Measurements from ENCODE around the gene MOB3B.
"Not testable (repeated sequence)": the region's sequence is repeated elsewhere in the genome, so short reads cannot be mapped to it uniquely, and the experiment has no call there.

The MOB3B gene

GRCh38 chr9:27472195-27472594 lies 57.4 kb downstream of the MOB3B start:
- Histone ChIP-seq H3K9ac (ENCODE audit: low read length) (no peak overlapping the region), H3K4me1 (ENCODE audit: control insufficient read depth, low read depth, low read length) (peaks cover 18% of the 10 kb centered on the region), H3K36me3 (ENCODE audit: control insufficient read depth, low read depth, low read length) (no peaks in the 10 kb centered on the region), H3K9me3 (ENCODE audit: control insufficient read depth, low read depth, low read length) (no peaks in the 10 kb centered on the region), H3K4me3 (ENCODE audit: low read length) (no peak overlapping the region), H3K27ac (ENCODE audit: low read length) (no peak overlapping the region), H3K27me3 (ENCODE audit: control insufficient read depth, insufficient read depth, low read length) (no peaks in the 10 kb centered on the region)

- Histone ChIP-seq H3K27ac (ENCODE audit: low read length) (no peak overlapping the region), H3K4me1 (ENCODE audit: control insufficient read depth, low read depth, low read length) (peaks cover 18% of the 10 kb centered on the region), H3K9ac (ENCODE audit: low read length) (no peak overlapping the region), H3K9me3 (ENCODE audit: control insufficient read depth, low read depth, low read length) (no peaks in the 10 kb centered on the region), H3K4me3 (ENCODE audit: low read length) (no peak overlapping the region), H3K27me3 (ENCODE audit: control insufficient read depth, insufficient read depth, low read length) (no peaks in the 10 kb centered on the region), H3K36me3 (ENCODE audit: control insufficient read depth, low read depth, low read length) (no peaks in the 10 kb centered on the region)
Observed at GRCh38 chr9:27471789-27472188, 57.8 kb downstream of the MOB3B start.

- H3K4me1 ChIP-seq (ENCODE audit: control insufficient read depth, low read depth, low read length): peaks cover 18% of the 10 kb centered on the region
- H3K9me3 ChIP-seq (ENCODE audit: control insufficient read depth, low read depth, low read length): no peaks in the 10 kb centered on the region
- no peaks in the 10 kb centered on the region for H3K36me3 ChIP-seq (ENCODE audit: control insufficient read depth, low read depth, low read length)
- no peaks in the 10 kb centered on the region for H3K27me3 ChIP-seq (ENCODE audit: control insufficient read depth, insufficient read depth, low read length)
- no peak overlapping the region for H3K9ac ChIP-seq (ENCODE audit: low read length)
- H3K4me3 ChIP-seq (ENCODE audit: low read length): no peak overlapping the region
- H3K27ac ChIP-seq (ENCODE audit: low read length): no peak overlapping the region
Observed at GRCh38 chr9:27471366-27471765, 58.2 kb downstream of the MOB3B start.

- Histone ChIP-seq H3K27me3 (ENCODE audit: control insufficient read depth, insufficient read depth, low read length) (no peaks in the 10 kb centered on the region), H3K27ac (ENCODE audit: low read length) (no peak overlapping the region), H3K9ac (ENCODE audit: low read length) (no peak overlapping the region), H3K36me3 (ENCODE audit: control insufficient read depth, low read depth, low read length) (no peaks in the 10 kb centered on the region), H3K4me3 (ENCODE audit: low read length) (no peak overlapping the region), H3K4me1 (ENCODE audit: control insufficient read depth, low read depth, low read length) (peaks cover 18% of the 10 kb centered on the region), H3K9me3 (ENCODE audit: control insufficient read depth, low read depth, low read length) (no peaks in the 10 kb centered on the region)
Observed at GRCh38 chr9:27470291-27470856, 59.2 kb downstream of the MOB3B start.

- no peaks in the 10 kb centered on the region for H3K36me3 ChIP-seq (ENCODE audit: control insufficient read depth, low read depth, low read length)
- no peaks in the 10 kb centered on the region for H3K9me3 ChIP-seq (ENCODE audit: control insufficient read depth, low read depth, low read length)
- H3K4me1 ChIP-seq (ENCODE audit: control insufficient read depth, low read depth, low read length): peaks cover 18% of the 10 kb centered on the region
- H3K4me3 ChIP-seq (ENCODE audit: low read length): no peak overlapping the region
- no peak overlapping the region for H3K9ac ChIP-seq (ENCODE audit: low read length)
- no peaks in the 10 kb centered on the region for H3K27me3 ChIP-seq (ENCODE audit: control insufficient read depth, insufficient read depth, low read length)
- no peak overlapping the region for H3K27ac ChIP-seq (ENCODE audit: low read length)
Observed at GRCh38 chr9:27469550-27469949, 60.1 kb downstream of the MOB3B start.

- Histone ChIP-seq H3K4me1 (ENCODE audit: control insufficient read depth, low read depth, low read length) (peaks cover 18% of the 10 kb centered on the region), H3K9ac (ENCODE audit: low read length) (no peak overlapping the region), H3K36me3 (ENCODE audit: control insufficient read depth, low read depth, low read length) (no peaks in the 10 kb centered on the region), H3K9me3 (ENCODE audit: control insufficient read depth, low read depth, low read length) (no peaks in the 10 kb centered on the region), H3K27ac (ENCODE audit: low read length) (no peak overlapping the region), H3K27me3 (ENCODE audit: control insufficient read depth, insufficient read depth, low read length) (no peaks in the 10 kb centered on the region), H3K4me3 (ENCODE audit: low read length) (no peak overlapping the region)
Observed at GRCh38 chr9:27468462-27469110, 61.0 kb downstream of the MOB3B start.

- Histone ChIP-seq H3K27me3 (ENCODE audit: control insufficient read depth, insufficient read depth, low read length) (no peaks in the 10 kb centered on the region), H3K36me3 (ENCODE audit: control insufficient read depth, low read depth, low read length) (no peaks in the 10 kb centered on the region), H3K9ac (ENCODE audit: low read length) (no peak overlapping the region), H3K4me1 (ENCODE audit: control insufficient read depth, low read depth, low read length) (peaks cover 15% of the 10 kb centered on the region), H3K4me3 (ENCODE audit: low read length) (no peak overlapping the region), H3K27ac (ENCODE audit: low read length) (no peak overlapping the region), H3K9me3 (ENCODE audit: control insufficient read depth, low read depth, low read length) (no peaks in the 10 kb centered on the region)
Observed at GRCh38 chr9:27468000-27468399, 61.6 kb downstream of the MOB3B start.

GRCh38 chr9:27467486-27467885 lies 62.1 kb downstream of the MOB3B start:
- H3K27ac ChIP-seq (ENCODE audit: low read length): no peak overlapping the region
- no peaks in the 10 kb centered on the region for H3K36me3 ChIP-seq (ENCODE audit: control insufficient read depth, low read depth, low read length)
- no peak overlapping the region for H3K4me3 ChIP-seq (ENCODE audit: low read length)
- H3K27me3 ChIP-seq (ENCODE audit: control insufficient read depth, insufficient read depth, low read length): no peaks in the 10 kb centered on the region
- H3K9me3 ChIP-seq (ENCODE audit: control insufficient read depth, low read depth, low read length): no peaks in the 10 kb centered on the region
- H3K4me1 ChIP-seq (ENCODE audit: control insufficient read depth, low read depth, low read length): peaks cover 12% of the 10 kb centered on the region
- no peak overlapping the region for H3K9ac ChIP-seq (ENCODE audit: low read length)

- not testable (repeated sequence) for H3K27me3 ChIP-seq (ENCODE audit: control insufficient read depth, insufficient read depth, low read length); H3K27ac ChIP-seq (ENCODE audit: low read length); H3K9ac ChIP-seq (ENCODE audit: low read length); H3K36me3 ChIP-seq (ENCODE audit: control insufficient read depth, low read depth, low read length); H3K4me3 ChIP-seq (ENCODE audit: low read length); H3K9me3 ChIP-seq (ENCODE audit: control insufficient read depth, low read depth, low read length)
- H3K4me1 ChIP-seq (ENCODE audit: control insufficient read depth, low read depth, low read length): peaks cover 12% of the 10 kb centered on the region
Observed at GRCh38 chr9:27466516-27466915, 63.1 kb downstream of the MOB3B start.

GRCh38 chr9:27464950-27465349 lies 64.7 kb downstream of the MOB3B start:
- H3K36me3 ChIP-seq (ENCODE audit: control insufficient read depth, low read depth, low read length); H3K27ac ChIP-seq (ENCODE audit: low read length); H3K27me3 ChIP-seq (ENCODE audit: control insufficient read depth, insufficient read depth, low read length); H3K9ac ChIP-seq (ENCODE audit: low read length); H3K4me1 ChIP-seq (ENCODE audit: control insufficient read depth, low read depth, low read length); H3K4me3 ChIP-seq (ENCODE audit: low read length); H3K9me3 ChIP-seq (ENCODE audit: control insufficient read depth, low read depth, low read length): not testable (repeated sequence)

GRCh38 chr9:27462846-27463245 lies 66.8 kb downstream of the MOB3B start:
- Histone ChIP-seq H3K27me3 (ENCODE audit: control insufficient read depth, insufficient read depth, low read length) (no peaks in the 10 kb centered on the region), H3K36me3 (ENCODE audit: control insufficient read depth, low read depth, low read length) (no peaks in the 10 kb centered on the region), H3K4me1 (ENCODE audit: control insufficient read depth, low read depth, low read length) (peaks cover 5% of the 10 kb centered on the region), H3K27ac (ENCODE audit: low read length) (no peak overlapping the region), H3K4me3 (ENCODE audit: low read length) (no peak overlapping the region), H3K9me3 (ENCODE audit: control insufficient read depth, low read depth, low read length) (no peaks in the 10 kb centered on the region), H3K9ac (ENCODE audit: low read length) (no peak overlapping the region)

- Histone ChIP-seq H3K9ac (ENCODE audit: low read length) (no peak overlapping the region), H3K27me3 (ENCODE audit: control insufficient read depth, insufficient read depth, low read length) (no peaks in the 10 kb centered on the region), H3K4me3 (ENCODE audit: low read length) (no peak overlapping the region), H3K27ac (ENCODE audit: low read length) (no peak overlapping the region), H3K4me1 (ENCODE audit: control insufficient read depth, low read depth, low read length) (peaks cover 7% of the 10 kb centered on the region), H3K36me3 (ENCODE audit: control insufficient read depth, low read depth, low read length) (no peaks in the 10 kb centered on the region), H3K9me3 (ENCODE audit: control insufficient read depth, low read depth, low read length) (no peaks in the 10 kb centered on the region)
Observed at GRCh38 chr9:27462434-27462833, 67.2 kb downstream of the MOB3B start.
